Kidney (tissue), 14 donors: Measurements from ENCODE around the gene CFL2. TPM values are rescaled to one million over a fixed set of nuclear protein-coding genes. Genes with fewer than 3 reads are reported as not detected.

ENCODE experiments used
- DNase-seq, 5 donors: peaks; one replicate each; pipeline ENCODE4 v3.0.0-alpha.2; 2013 to 2020
- FAIRE-seq: peaks from 2 replicates; lab custom pipeline; 2012; peaks lifted over from hg19 to GRCh38; lab: Jason Lieb, UNC
- H3K27ac ChIP-seq, 2 donors: one replicate each; pipeline ENCODE4 v1.7.0; 2013; ENCODE audit warnings: low read depth in 2 of 2, low read length in 2 of 2, inconsistent platforms in 1 of 2
- H3K27me3 ChIP-seq: one replicate; pipeline ENCODE4 v1.7.1; 2013; ENCODE audit warnings: low read length, inconsistent platforms; ENCODE audit not compliant: control insufficient read depth, insufficient read depth
- H3K36me3 ChIP-seq, 3 donors: one replicate each; pipeline versions ENCODE4 v1.7.0 to v1.7.1; 2013; ENCODE audit warnings: low read length in 3 of 3, control low read depth in 1 of 3, inconsistent platforms in 1 of 3; ENCODE audit not compliant: insufficient read depth in 3 of 3, control insufficient read depth in 2 of 3
- H3K4me1 ChIP-seq, 3 donors: one replicate each; pipeline versions ENCODE4 v1.7.0 to v1.7.1; 2013; ENCODE audit warnings: low read length in 3 of 3, inconsistent platforms in 1 of 3, low read depth in 1 of 3; ENCODE audit not compliant: control insufficient read depth in 2 of 3, insufficient read depth in 2 of 3
- H3K4me3 ChIP-seq, 3 donors: one replicate each; pipeline versions ENCODE4 v1.7.0 to v1.8.1; 2013; ENCODE audit warnings: low read length in 3 of 3, control low read depth in 1 of 3, inconsistent platforms in 1 of 3
- H3K9ac ChIP-seq, 3 donors: one replicate each; pipeline versions ENCODE4 v1.7.0 to v1.7.1; 2013; ENCODE audit warnings: low read length in 3 of 3, control low read depth in 1 of 3, inconsistent platforms in 1 of 3
- H3K9me3 ChIP-seq, 3 donors: one replicate each; pipeline versions ENCODE4 v1.7.0 to v1.7.1; 2013; ENCODE audit warnings: low read length in 3 of 3, control low read depth in 1 of 3, inconsistent platforms in 1 of 3; ENCODE audit not compliant: control insufficient read depth in 2 of 3, insufficient read depth in 1 of 3
- CTCF ChIP-seq: IDR thresholded peaks from 3 replicates; pipeline ENCODE4 v1.5.1; 2012; ENCODE audit warnings: mild to moderate bottlenecking, moderate library complexity, borderline replicate concordance; ENCODE audit not compliant: insufficient read depth; ENCODE audit errors: extremely low read depth
- intact Hi-C: fragments of 100-400 bp; cut with DNase I; formaldehyde crosslinking; loops from one replicate; pipeline ENCODE4 v1.11.1; 2022
- polyA plus RNA-seq: library from polyadenylated mRNA; stranded (reverse); fragments of 350-450 nt; fragmentation: Illumina TruSeq; extraction: RNeasy Lipid Tissue Mini Kit (QIAGEN cat#74804); gene quantifications from one replicate; pipeline ENCODE4 v1.2.3, GENCODE V29; 2014; ENCODE audit warnings: low read depth, low replicate concordance; ENCODE audit not compliant: insufficient read depth
- total RNA-seq: library from RNA; stranded (reverse); fragmentation: NEBNext Ultra II Directional; extraction: Animal tissue kit (Norgen Biotek cat#: 25700); gene quantifications from one replicate; pipeline ENCODE4 v1.2.1, GENCODE V29; 2021
- donor health status: control.
- donor health status: control.
- donor health status: control.
- donor health status: control.
- donor health status: control.
- donor health status: DM: yes; HTN: yes; CAD: no.
- donor health status: Normal renal cell carcinoma (clear cell type).

CFL2 gene
- total and polyA plus RNA-seq, 2 donors from 2014 or later: 32.5 to 56.3 TPM

- Histone ChIP-seq H3K36me3 (no peaks in the 10 kb centered on the region), H3K4me1 (no peaks in the 10 kb centered on the region), H3K27me3 (no peaks in the 10 kb centered on the region), H3K27ac (no peak overlapping the region), H3K9me3 (no peaks in the 10 kb centered on the region), H3K9ac (no peak overlapping the region), H3K4me3 (no peak overlapping the region)
- intact Hi-C loops: no loop called here
- FAIRE-seq (no peak), DNase-seq (peak in 2 of 5 donors; percentile 39 to 52)
- TF ChIP-seq CTCF: no peak
Measured at GRCh38 chr14:34733245-34733644, 18.9 kb upstream of the CFL2 start.

DNA sequence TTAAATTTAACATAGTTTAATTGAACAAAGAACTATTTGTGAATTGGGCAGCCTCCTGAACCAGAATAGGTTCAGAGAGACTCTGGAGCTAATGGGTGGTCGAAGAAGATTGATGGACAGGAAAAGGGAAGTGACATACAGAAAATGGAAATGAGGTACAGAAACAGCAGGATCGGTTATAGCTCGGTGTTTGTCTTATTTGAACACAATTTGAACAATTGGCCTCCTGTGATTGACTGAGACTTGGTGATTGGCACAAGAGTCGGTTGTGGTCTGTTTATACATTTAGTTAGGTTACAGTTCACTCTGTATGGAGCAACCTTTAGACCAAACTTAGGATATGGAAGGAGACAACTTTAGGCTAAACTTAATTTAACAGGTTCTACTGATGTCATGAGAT lies 18.4 kb upstream of the CFL2 start:
- no peaks in the 10 kb centered on the region for H3K4me1 ChIP-seq
- no peak for TF ChIP-seq CTCF
- H3K36me3 ChIP-seq: no peaks in the 10 kb centered on the region
- FAIRE-seq (no peak), DNase-seq (no peak)
- H3K27me3 ChIP-seq: no peaks in the 10 kb centered on the region
- no peak overlapping the region for H3K9ac ChIP-seq
- H3K4me3 ChIP-seq: no peak overlapping the region
- H3K9me3 ChIP-seq: no peaks in the 10 kb centered on the region
- intact Hi-C loops: no loop called here
- H3K27ac ChIP-seq: no peak overlapping the region

DNA sequence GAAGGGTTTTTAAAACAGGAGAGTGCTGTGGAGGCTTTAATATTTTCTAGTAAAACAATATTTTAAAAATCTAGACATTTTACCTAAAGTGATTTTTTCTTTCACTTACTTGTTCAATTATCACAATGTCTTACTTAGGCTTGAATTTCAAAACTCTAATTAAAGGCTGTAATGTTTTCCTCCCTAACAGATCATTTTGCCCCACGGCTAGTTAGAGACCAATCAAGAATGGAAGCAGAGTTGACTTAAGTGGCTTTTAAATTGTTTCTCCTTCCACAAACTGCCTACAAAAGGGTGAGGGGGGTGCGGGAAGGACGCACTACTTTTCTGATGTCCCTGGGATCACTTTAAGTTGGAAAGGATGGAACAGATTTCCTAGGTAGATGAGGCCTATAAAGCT lies 9.5 kb upstream of the CFL2 start:
- H3K36me3 ChIP-seq: no peaks in the 10 kb centered on the region
- intact Hi-C loops: loop anchor here (5.0 kb wide), 1 partner anchor 47 kb away; no protein-coding TSS in a partner anchor
- H3K9ac ChIP-seq: no peak overlapping the region
- no peak for TF ChIP-seq CTCF
- H3K4me3 ChIP-seq: no peak overlapping the region
- H3K9me3 ChIP-seq: no peaks in the 10 kb centered on the region
- no peak overlapping the region for H3K27ac ChIP-seq
- H3K4me1 ChIP-seq: no peaks in the 10 kb centered on the region
- FAIRE-seq: no peak
- no peaks in the 10 kb centered on the region for H3K27me3 ChIP-seq
- DNase-seq: no peak
